Fibroblast of mammary gland (primary cell): ENCODE measurements around the gene GALNT17.
"Not testable (repeated sequence)": the region's sequence is repeated elsewhere in the genome, so short reads cannot be mapped to it uniquely, and the experiment has no call there.

Experiments
- DNase-seq: peaks from one replicate; pipeline ENCODE4 v3.0.0-alpha.2; 2010; ENCODE audit warnings: low read depth
- H3K4me3 ChIP-seq: 2 replicates; pipeline ENCODE4 v1.5.1; 2011; ENCODE audit warnings: low read depth, mild to moderate bottlenecking, low read length, moderate library complexity; ENCODE audit not compliant: control insufficient read depth
- TF ChIP-seq, protein P1 (sequence below): conservative IDR thresholded peaks from 2 replicates; pipeline ENCODE4 v1.5.1; 2011; ENCODE audit warnings: low read depth, low read length, inconsistent platforms; ENCODE audit not compliant: control insufficient read depth, insufficient read depth

The GALNT17 gene

DNA sequence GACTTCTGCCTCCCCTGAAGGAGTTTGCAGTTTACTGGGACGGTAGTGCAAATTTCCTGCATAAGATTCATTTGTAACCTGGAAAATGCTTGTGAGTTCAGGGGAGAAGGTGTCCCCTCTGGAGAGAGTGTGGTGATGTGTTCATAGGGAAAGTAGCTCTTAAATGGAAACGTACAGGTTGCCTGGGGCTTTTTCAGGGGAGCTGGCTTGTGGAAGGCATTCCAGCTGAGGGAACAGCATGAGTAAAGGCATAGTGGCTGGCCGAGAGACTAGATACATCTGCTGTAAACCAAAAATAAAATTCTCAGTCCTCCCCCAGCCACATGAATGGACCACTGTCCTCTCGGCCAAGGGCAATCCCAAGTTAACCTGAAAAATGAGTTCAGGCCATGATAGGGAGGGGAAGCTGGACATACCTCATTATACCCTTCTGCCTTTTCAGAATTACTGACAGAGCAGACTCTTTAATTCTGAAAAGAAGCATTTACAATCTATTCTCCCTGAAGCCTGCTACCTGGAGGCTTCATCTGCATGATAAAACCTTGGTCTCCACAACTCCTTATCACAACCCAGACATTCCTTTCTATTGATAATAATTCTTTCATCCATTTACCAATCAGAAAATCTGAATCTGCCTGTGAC, 123.7 kb downstream of the GALNT17 start:
- TF ChIP-seq, protein P1, sequence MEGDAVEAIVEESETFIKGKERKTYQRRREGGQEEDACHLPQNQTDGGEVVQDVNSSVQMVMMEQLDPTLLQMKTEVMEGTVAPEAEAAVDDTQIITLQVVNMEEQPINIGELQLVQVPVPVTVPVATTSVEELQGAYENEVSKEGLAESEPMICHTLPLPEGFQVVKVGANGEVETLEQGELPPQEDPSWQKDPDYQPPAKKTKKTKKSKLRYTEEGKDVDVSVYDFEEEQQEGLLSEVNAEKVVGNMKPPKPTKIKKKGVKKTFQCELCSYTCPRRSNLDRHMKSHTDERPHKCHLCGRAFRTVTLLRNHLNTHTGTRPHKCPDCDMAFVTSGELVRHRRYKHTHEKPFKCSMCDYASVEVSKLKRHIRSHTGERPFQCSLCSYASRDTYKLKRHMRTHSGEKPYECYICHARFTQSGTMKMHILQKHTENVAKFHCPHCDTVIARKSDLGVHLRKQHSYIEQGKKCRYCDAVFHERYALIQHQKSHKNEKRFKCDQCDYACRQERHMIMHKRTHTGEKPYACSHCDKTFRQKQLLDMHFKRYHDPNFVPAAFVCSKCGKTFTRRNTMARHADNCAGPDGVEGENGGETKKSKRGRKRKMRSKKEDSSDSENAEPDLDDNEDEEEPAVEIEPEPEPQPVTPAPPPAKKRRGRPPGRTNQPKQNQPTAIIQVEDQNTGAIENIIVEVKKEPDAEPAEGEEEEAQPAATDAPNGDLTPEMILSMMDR, result no peak
- no peak overlapping the region for H3K4me3 ChIP-seq
- no peak for DNase-seq

DNA sequence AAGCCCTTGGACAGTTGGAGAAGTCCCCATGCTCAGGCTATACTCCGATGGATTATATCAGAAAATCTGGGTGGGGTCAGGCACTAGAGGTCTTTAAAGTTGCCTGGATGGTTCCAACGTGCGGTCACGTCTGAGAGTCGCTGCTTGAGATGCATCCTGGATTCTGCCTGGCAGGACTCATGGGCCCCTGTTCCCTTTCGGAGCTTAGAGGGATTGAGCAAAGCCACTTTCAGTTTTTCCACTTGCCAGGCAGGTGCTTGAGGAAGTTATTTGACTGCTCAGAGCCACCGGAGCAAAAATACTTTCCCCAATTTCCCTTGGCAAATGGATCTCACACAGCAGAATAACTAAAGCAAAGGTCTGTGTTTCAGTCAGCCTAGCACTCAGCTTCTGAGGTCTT, 129.1 kb downstream of the GALNT17 start:
- TF ChIP-seq, protein P1, result no peak
- DNase-seq, result no peak
- no peak overlapping the region for H3K4me3 ChIP-seq

DNA sequence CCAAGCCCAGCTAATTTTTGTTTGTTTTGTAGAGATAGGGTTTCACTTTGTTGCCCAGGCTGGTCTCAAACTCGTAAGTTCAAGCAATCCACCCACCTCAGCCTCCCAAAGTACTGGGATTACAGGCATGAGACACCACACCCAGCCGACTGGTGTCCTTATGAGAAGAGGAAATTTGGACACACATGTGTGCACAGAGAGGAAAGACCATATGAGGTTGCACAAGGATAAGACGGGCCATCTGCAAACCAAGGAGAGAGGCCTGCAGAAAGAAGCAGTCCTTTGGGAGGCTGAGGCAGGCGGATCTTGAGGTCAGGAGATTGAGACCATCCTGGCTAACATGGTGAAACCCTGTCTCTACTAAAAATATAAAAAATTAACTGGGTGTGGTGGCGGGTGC, 130.9 kb downstream of the GALNT17 start:
- H3K4me3 ChIP-seq, DNase-seq: not testable (repeated sequence)

DNA sequence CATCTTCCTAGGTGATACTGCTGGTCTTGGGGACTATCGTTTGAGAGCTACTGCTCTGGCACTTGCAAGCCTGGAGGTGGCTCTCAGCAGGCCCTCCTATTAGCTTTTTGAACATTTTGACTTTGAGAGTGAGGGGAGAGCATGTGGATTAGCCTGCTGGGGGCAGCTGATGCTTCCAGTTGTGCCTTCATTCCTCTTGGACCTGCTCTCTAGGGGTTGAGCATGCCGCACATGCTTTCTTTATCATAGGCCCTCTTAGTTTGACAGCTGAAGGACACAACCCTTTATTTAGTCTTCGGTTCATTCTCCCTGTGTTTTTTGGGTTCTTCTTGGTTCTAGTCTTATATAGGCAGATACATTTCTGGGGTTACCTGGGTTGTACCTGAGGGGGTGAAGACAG, 132.1 kb downstream of the GALNT17 start:
- TF ChIP-seq, protein P1, result no peak
- no peak overlapping the region for H3K4me3 ChIP-seq
- no peak for DNase-seq

DNA sequence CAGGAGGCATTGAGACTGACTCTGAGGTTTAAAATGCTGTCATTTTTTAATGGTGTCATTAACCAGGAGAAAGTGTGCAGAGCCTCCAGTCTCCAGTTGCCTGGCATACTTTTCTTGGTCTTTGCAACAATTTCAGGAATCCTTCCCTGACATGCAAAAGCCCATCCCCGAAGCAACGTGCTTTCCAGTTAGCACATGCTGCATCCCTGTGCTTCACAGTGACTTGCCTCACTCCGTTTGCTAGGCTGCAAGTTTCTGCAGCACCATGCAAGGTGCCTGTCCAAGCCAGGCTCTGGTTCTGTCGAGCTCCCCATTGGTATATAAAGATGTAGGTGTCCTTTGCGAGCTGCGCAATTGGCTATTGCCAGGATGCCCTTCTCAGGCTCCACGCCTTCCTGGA, 135.0 kb downstream of the GALNT17 start:
- DNase-seq, result no peak
- no peak overlapping the region for H3K4me3 ChIP-seq
- TF ChIP-seq, protein P1, result no peak

DNA sequence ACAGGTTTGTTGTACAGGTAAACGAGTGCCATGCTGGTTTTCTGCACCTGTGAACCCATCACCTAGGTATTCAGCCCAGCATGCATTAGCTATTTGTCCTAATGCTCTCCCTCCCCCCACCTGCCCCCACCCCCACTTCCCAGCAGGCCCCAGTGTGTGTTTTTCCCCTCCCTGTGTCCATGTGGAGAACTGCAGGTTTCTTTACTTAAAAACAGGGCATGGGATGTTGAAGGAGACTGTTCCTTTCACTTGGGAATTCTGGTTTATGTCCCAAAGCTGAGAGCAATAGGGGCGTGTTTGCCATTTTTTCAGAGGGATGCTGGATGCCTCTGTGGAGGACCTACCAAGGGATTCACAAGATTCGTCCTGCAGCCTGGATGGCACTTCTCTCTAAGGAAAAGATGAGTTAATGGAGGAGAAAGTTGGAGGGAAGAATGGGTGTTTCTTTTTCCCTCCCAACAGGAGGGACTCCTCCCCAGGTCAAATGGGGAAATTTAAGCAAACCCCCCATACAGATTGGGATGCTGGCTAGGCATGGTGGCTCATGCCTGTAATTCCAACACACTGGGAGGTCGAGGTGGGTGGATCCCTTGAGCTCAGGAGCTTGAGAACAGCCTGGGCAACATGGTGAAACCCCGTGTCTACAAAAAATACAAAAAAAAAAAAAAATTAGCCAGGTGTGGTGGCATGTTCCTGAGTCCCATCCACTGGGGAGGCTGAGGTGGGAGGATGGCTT, 136.0 kb downstream of the GALNT17 start:
- TF ChIP-seq, protein P1, result no peak
- DNase-seq, result no peak
- no peak overlapping the region for H3K4me3 ChIP-seq

DNA sequence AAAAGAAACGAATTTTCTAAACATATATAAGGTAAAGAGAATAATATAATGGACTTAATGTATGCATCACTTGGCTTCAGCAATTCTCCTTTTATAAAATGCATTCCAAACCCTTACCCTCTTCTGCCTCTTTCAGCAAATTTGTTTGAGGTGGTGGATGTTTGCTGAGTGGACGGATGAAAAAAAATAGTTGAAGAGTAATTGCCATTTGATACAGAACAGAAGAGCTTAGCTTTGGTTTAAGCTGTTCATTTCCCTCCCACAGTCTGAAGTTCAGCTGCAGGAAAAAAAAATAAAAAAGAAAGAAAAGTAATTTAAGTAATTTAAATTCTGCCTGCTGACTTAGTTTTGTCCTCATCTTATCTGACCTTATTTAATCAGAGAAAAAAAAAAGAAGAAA, 138.6 kb downstream of the GALNT17 start:
- no peak overlapping the region for H3K4me3 ChIP-seq
- TF ChIP-seq, protein P1, result no peak
- no peak for DNase-seq
